Mesothelial cell of epicardium (in vitro differentiated cells): ENCODE measurements around the gene TSPAN18. TPM values are rescaled to one million over a fixed set of nuclear protein-coding genes. Genes with fewer than 3 reads are reported as not detected.

ENCODE experiments used
- DNase-seq, 2 experiments: peaks; one replicate each; pipeline ENCODE4 v3.0.0; 2021; ENCODE audit warnings: low spot score in 2 of 2; ENCODE audit not compliant: unreplicated experiment in 2 of 2
- H3K27ac Mint-ChIP-seq: 2 replicates; pipeline ENCODE4 v1.8.0; 2021; ENCODE audit warnings: mixed read lengths
- H3K27me3 Mint-ChIP-seq: 2 replicates; pipeline ENCODE4 v1.8.0; 2021; ENCODE audit warnings: low read depth, mixed read lengths
- H3K36me3 Mint-ChIP-seq: 2 replicates; pipeline ENCODE4 v1.8.0; 2021; ENCODE audit warnings: mixed read lengths
- H3K4me1 Mint-ChIP-seq: 2 replicates; pipeline ENCODE4 v1.8.0; 2021; ENCODE audit warnings: mixed read lengths
- H3K4me3 Mint-ChIP-seq: 2 replicates; pipeline ENCODE4 v1.8.0; 2021; ENCODE audit warnings: mild to moderate bottlenecking, moderate library complexity, mixed read lengths
- H3K9me3 Mint-ChIP-seq: 2 replicates; pipeline ENCODE4 v1.8.0; 2021; ENCODE audit warnings: mixed read lengths
- total RNA-seq: library from RNA; stranded (reverse); gene quantifications from 3 replicates; pipeline ENCODE4 v1.2.1, GENCODE V29; 2021
- TF ChIP-seq, protein P1 (sequence below): fragments of 200-600 bp; sonication (generic); IDR thresholded peaks from one replicate; pipeline ENCODE4 v1.5.0; 2021; ENCODE audit warnings: antibody characterized with exemption; ENCODE audit not compliant: unreplicated experiment

TSPAN18 gene
- total RNA-seq, 1 donor from 2014 or later = 47.4 TPM

DNA sequence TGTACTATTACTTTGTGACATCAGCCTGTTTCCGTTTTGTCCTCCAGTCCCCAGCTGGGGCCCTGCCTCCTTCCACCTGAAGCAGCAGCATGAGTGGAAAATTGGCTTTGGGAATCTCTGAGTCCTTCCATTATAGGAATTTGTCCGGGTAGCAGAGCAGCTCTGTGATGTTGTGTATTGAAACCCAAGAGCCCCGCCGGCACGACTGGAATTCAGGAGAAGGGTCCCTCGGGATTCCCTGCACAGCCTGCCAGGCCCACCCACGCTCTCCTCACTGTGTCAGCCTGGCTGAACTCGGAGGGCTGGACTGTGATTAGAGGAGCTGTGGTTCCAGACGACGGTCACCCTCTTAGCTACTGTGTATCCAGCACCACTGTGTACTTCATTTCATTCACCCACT, 18.8 kb upstream of the TSPAN18 start:
- peaks cover 25% of the 10 kb centered on the region for H3K4me1 Mint-ChIP-seq
- no peaks in the 10 kb centered on the region for H3K27me3 Mint-ChIP-seq
- no peak for DNase-seq
- H3K4me3 Mint-ChIP-seq = no peak overlapping the region
- H3K36me3 Mint-ChIP-seq = no peaks in the 10 kb centered on the region
- TF ChIP-seq, protein P1, sequence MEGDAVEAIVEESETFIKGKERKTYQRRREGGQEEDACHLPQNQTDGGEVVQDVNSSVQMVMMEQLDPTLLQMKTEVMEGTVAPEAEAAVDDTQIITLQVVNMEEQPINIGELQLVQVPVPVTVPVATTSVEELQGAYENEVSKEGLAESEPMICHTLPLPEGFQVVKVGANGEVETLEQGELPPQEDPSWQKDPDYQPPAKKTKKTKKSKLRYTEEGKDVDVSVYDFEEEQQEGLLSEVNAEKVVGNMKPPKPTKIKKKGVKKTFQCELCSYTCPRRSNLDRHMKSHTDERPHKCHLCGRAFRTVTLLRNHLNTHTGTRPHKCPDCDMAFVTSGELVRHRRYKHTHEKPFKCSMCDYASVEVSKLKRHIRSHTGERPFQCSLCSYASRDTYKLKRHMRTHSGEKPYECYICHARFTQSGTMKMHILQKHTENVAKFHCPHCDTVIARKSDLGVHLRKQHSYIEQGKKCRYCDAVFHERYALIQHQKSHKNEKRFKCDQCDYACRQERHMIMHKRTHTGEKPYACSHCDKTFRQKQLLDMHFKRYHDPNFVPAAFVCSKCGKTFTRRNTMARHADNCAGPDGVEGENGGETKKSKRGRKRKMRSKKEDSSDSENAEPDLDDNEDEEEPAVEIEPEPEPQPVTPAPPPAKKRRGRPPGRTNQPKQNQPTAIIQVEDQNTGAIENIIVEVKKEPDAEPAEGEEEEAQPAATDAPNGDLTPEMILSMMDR = no peak
- H3K9me3 Mint-ChIP-seq = peaks cover 5% of the 10 kb centered on the region
- no peak overlapping the region for H3K27ac Mint-ChIP-seq

DNA sequence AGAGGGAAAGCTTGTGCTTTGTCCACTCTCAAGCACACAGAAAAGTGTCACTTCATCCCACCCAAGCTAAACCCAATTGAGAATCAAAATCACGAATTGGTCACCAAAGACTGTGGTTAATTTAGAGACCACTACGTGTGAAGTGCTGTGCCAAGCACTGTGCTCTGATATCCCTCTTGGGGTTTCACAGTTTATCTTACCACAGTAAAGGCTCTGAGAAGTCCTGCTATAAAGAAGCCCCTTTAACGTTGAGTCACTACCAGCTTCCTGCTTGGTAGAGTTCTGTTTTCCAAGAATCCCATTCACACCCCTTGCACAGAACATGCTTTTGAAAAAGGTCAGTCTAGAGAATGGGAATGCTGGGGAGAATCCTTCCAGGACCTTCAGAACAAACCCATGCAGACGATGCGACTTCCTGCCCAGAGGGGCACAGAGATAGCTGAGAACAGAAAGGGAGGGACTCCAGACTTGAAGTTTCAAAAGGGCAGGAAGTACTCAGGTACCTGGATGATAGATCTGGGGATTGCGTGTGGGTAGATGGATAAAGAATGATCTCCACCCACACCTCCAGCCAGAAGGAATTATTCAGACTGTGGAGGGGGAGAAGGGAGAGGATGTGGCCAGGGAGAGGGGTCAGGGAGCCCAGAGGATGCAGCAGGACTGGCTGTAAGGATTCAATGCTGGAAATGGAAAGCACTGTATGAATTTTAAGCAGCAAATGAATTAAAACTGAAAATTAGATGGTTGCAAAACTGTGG, 18.1 kb upstream of the TSPAN18 start:
- Mint-ChIP-seq H3K9me3 (peaks cover 3% of the 10 kb centered on the region), H3K4me1 (peaks cover 27% of the 10 kb centered on the region), H3K27ac (no peak overlapping the region), H3K27me3 (no peaks in the 10 kb centered on the region), H3K4me3 (no peak overlapping the region), H3K36me3 (no peaks in the 10 kb centered on the region)
- TF ChIP-seq, protein P1 = no peak
- DNase-seq = no peak

DNA sequence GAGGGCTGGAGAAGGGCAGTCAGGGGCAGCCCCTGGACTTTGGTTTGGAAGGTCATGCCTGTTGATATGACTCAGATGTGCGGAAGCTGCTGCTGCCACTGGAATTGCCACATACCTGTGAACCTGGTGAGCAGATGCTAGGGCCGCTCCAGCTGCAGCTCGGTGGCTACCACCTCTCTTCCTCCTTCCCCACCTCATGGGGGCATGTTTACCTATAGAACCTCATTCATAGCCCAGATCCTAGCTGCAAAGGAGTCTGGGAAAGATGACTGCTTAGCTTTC, 17.5 kb upstream of the TSPAN18 start:
- no peaks in the 10 kb centered on the region for H3K27me3 Mint-ChIP-seq
- H3K9me3 Mint-ChIP-seq = no peaks in the 10 kb centered on the region
- H3K36me3 Mint-ChIP-seq = no peaks in the 10 kb centered on the region
- TF ChIP-seq, protein P1 = no peak
- peaks cover 27% of the 10 kb centered on the region for H3K4me1 Mint-ChIP-seq
- no peak for DNase-seq
- H3K4me3 Mint-ChIP-seq = no peak overlapping the region
- no peak overlapping the region for H3K27ac Mint-ChIP-seq

- no peaks in the 10 kb centered on the region for H3K36me3 Mint-ChIP-seq
- peaks cover 27% of the 10 kb centered on the region for H3K4me1 Mint-ChIP-seq
- H3K4me3 Mint-ChIP-seq = no peak overlapping the region
- no peaks in the 10 kb centered on the region for H3K9me3 Mint-ChIP-seq
- TF ChIP-seq, protein P1 = no peak
- H3K27ac Mint-ChIP-seq = no peak overlapping the region
- DNase-seq = no peak
- H3K27me3 Mint-ChIP-seq = no peaks in the 10 kb centered on the region
Measured at GRCh38 chr11:44709966-44710365, 16.8 kb upstream of the TSPAN18 start.

DNA sequence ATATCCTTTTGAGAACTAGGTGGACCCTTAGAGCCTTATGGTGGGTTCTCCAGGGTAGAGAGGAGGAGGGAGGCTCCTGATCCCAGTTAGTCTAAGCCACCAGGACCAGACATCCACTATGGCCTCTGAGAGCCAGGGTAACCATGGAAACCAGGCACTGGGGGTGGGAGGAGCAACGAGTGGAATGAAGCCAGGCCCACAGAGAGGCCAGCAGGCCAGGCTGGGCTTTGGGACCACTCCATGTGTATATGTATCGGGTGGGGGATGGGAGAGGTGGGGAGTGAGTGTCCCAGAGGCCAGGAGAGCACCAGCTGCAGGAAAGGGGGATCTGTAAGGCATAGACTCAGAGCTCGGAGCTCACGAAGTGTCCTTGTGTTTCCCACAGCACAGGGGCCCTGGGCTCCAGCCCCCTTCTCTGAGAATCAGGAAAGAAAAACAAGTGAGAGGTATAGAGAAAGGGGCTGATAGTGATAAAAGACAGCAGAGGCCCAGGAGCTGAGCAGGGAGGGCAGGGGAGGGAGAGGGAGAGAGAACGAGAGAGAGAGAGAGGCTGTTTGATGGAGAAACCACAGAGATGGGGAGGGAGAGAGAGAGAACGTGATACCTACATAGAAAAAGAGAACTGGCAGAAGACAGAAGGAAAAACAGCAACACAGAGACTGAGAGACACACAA, 15.5 kb upstream of the TSPAN18 start:
- H3K9me3 Mint-ChIP-seq = no peaks in the 10 kb centered on the region
- peaks cover 27% of the 10 kb centered on the region for H3K4me1 Mint-ChIP-seq
- no peaks in the 10 kb centered on the region for H3K36me3 Mint-ChIP-seq
- H3K27ac Mint-ChIP-seq = peak overlapping the region; percentile 72
- TF ChIP-seq, protein P1 = no peak
- peak in 1 of 2 experiments; percentile 49 for DNase-seq
- no peaks in the 10 kb centered on the region for H3K27me3 Mint-ChIP-seq
- H3K4me3 Mint-ChIP-seq = peak overlapping the region; percentile 19
